Heart right ventricle (tissue), 16 donors: ENCODE data around the gene ZSCAN10. TPM values are rescaled to one million over a fixed set of nuclear protein-coding genes. Genes with fewer than 3 reads are reported as not detected.

Experiments
- ATAC-seq, 8 donors: fragments of 200-7000 bp; cut with Tn5 transposase; one replicate each; pipeline ENCODE4 v1.9.1; 2020; ENCODE audit warnings: mild to moderate bottlenecking in 8 of 8, moderate library complexity in 8 of 8, moderate number of reproducible peaks in 1 of 8
- DNase-seq, 2 donors: peaks; one replicate each; pipeline ENCODE4 v3.0.0-alpha.2; 2020
- H3K27ac ChIP-seq, 10 donors: fragments of 200-600 bp; sonication (generic) in 2 of 10; one replicate each; pipeline versions ENCODE4 v1.5.0 to v1.8.0; 2020 to 2022; ENCODE audit warnings: mild to moderate bottlenecking in 3 of 10
- H3K27me3 ChIP-seq, 7 donors: fragments of 200-600 bp; one replicate each; pipeline ENCODE4 v1.8.0; 2021 to 2022; ENCODE audit warnings: mild to moderate bottlenecking in 2 of 7
- H3K36me3 ChIP-seq, 9 donors: fragments of 200-600 bp; sonication (generic) in 1 of 9; one replicate each; pipeline versions ENCODE4 v1.5.0 to v1.8.0; 2020 to 2022; ENCODE audit warnings: mild to moderate bottlenecking in 2 of 9
- H3K4me1 ChIP-seq, 9 donors: fragments of 200-600 bp; sonication (generic) in 1 of 9; one replicate each; pipeline versions ENCODE4 v1.5.0 to v1.8.0; 2020 to 2022; ENCODE audit warnings: mild to moderate bottlenecking in 4 of 9
- H3K4me3 ChIP-seq, 10 donors: fragments of 200-600 bp; sonication (generic) in 2 of 10; one replicate each; pipeline versions ENCODE4 v1.5.0 to v1.8.0; 2020 to 2022; ENCODE audit warnings: mild to moderate bottlenecking in 7 of 10, moderate library complexity in 2 of 10
- H3K9me3 ChIP-seq, 11 donors: fragments of 200-600 bp in 10 of 11; sonication (generic) in 2 of 11; one replicate each; pipeline versions ENCODE4 v1.5.0 to v1.8.0; 2013 to 2022; ENCODE audit warnings: mild to moderate bottlenecking in 2 of 11, control low read depth in 1 of 11, moderate library complexity in 1 of 11
- WGBS, 2 donors: extraction: QIAGEN DNeasy Blood & Tissue Kit; methylation state at CpG; one replicate each; pipeline ENCODE4 v1.1.7; 2013; ENCODE audit warnings: inconsistent platforms in 1 of 2; 5-methylcytosine and 5-hydroxymethylcytosine counted together
- intact Hi-C, 10 donors: fragments of 100-400 bp; cut with DNase I; formaldehyde crosslinking; loops; one replicate each; pipeline versions ENCODE4 v1.11.1 to v1.14.2; 2022
- polyA plus RNA-seq, 2 donors: library from polyadenylated mRNA; stranded (reverse); fragments of 200-250 nt; gene quantifications; one replicate each; pipeline ENCODE4 v1.2.3, GENCODE V29; 2013
- total RNA-seq, 10 donors: library from RNA; stranded (reverse); fragmentation: NEBNext Ultra II Directional in 3 of 10; extraction: Animal tissue kit (Norgen Biotek cat#: 25700) in 3 of 10; gene quantifications; one replicate each; pipeline versions ENCODE4 v1.2.1 to v1.2.4, GENCODE V29; 2021 to 2023
- TF ChIP-seq, protein P1 (sequence below), 9 donors: fragments of 200-600 bp; sonication (generic) in 2 of 9; IDR thresholded peaks; one replicate each; pipeline versions ENCODE4 v1.5.0 to v1.8.0; 2021 to 2022; ENCODE audit warnings: antibody characterized with exemption in 9 of 9, mild to moderate bottlenecking in 5 of 9, moderate library complexity in 1 of 9
- donor health status: Arrhythmogenic right ventricular cardiomyopathy.
- donor health status: ischemic (EF 13 %, LVEDD 7.1; RV severe dilation, severe dysfunction).
- donor health status: healthy with polysubstance abuse.
- donor health status: DM: no; HTN: yes; CAD: no.
- donor health status: DM: no; HTN: no; CAD: no.
- donor health status: ischemic (EF 25% LVEDD 6.9; RV normal size, moderate dysfunction).
- donor health status: ischemic (EF 25% LVEDD 5.7; RV mildly dilated, moderate dysfunction).
- donor health status: healthy.
- donor health status: DM: yes; HTN: yes; CAD: no.
- donor health status: Ischemic cardiomyopathy.
- donor health status: ischemic (EF 35%, LVEDD 5.7; RV mildly dilated, moderate dysfunction).
- donor health status: nonischemic (EF 11% LVEDD 7.7; RV severe dilation, severe dysfunction).
- donor health status: DM: yes; HTN: yes; CAD: no.
- donor health status: PGD.
- donor health status: ischemic (EF 29% LVEDD 5.4; RV normal size, mild dysfunction).
- donor health status: nonischemic (EF 23%, LVEDD 6.1; RV moderate dilation, normal function).

ZSCAN10 gene
- total and polyA plus RNA-seq, 12 donors: 0.01 to 0.07 TPM; not detected in 10

DNA sequence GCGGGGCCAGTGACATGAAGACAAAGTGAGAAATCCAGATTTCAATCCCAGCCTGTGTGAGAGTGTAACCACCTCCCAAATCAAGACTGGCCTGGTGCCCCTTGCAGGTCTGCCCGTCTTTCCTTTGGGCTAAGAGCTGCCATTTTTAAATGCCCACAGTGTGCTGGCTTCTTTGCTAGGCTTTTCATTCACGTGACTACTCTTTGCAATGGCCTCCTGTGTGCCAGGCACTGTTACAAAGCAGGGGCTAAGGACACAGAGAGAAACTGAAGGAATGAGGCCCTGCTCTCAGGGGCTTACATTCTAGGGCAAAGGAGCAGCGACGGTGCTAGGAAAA, 269 bp upstream of the ZSCAN10 start:
- Histone ChIP-seq H3K4me1 (peaks cover 6 to 55% (median 34%) of the 10 kb centered on the region in 9 donors), H3K9me3 (no peaks in the 10 kb centered on the region), H3K36me3 (no peaks in the 10 kb centered on the region), H3K27me3 (peaks cover 0 to 4% (median 0%) of the 10 kb centered on the region in 7 donors), H3K4me3 (peak overlapping the region in 2 of 10 donors; percentile 23 to 43), H3K27ac (peak overlapping the region in 8 of 10 donors; percentile 3 to 90 (median 54))
- intact Hi-C loops: loop anchor here in 4 of 10 donors (5.0 to 10.0 kb wide), 3 partner anchors 37 to 65 kb away; no protein-coding TSS in a partner anchor
- TF ChIP-seq, protein P1, sequence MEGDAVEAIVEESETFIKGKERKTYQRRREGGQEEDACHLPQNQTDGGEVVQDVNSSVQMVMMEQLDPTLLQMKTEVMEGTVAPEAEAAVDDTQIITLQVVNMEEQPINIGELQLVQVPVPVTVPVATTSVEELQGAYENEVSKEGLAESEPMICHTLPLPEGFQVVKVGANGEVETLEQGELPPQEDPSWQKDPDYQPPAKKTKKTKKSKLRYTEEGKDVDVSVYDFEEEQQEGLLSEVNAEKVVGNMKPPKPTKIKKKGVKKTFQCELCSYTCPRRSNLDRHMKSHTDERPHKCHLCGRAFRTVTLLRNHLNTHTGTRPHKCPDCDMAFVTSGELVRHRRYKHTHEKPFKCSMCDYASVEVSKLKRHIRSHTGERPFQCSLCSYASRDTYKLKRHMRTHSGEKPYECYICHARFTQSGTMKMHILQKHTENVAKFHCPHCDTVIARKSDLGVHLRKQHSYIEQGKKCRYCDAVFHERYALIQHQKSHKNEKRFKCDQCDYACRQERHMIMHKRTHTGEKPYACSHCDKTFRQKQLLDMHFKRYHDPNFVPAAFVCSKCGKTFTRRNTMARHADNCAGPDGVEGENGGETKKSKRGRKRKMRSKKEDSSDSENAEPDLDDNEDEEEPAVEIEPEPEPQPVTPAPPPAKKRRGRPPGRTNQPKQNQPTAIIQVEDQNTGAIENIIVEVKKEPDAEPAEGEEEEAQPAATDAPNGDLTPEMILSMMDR (IDR thresholded peaks at IDR 0.05): no peak
- 51 to 60% methylated on average over 5 of the region's 5 CpGs for WGBS, 2 donors
- ATAC-seq (no peak), DNase-seq (no peak)

- H3K4me3 ChIP-seq: no peak overlapping the region
- ATAC-seq (no peak), DNase-seq (no peak)
- TF ChIP-seq, protein P1 (IDR thresholded peaks at IDR 0.05): no peak
- intact Hi-C loops: loop anchor here in 4 of 10 donors (5.0 to 10.0 kb wide), 3 partner anchors 35 to 68 kb away; no protein-coding TSS in a partner anchor
- WGBS, 2 donors: 40 to 54% methylated on average over 8 of the region's 8 CpGs
- H3K4me1 ChIP-seq: peaks cover 6 to 45% (median 29%) of the 10 kb centered on the region in 9 donors
- no peaks in the 10 kb centered on the region for H3K36me3 ChIP-seq
- H3K27ac ChIP-seq: no peak overlapping the region
- H3K27me3 ChIP-seq: peaks cover 0 to 10% (median 3%) of the 10 kb centered on the region in 7 donors
- H3K9me3 ChIP-seq: no peaks in the 10 kb centered on the region
Measured at GRCh38 chr16:3097266-3097665, 1.8 kb downstream of the ZSCAN10 start.

- peaks cover 0 to 10% (median 6%) of the 10 kb centered on the region in 7 donors for H3K27me3 ChIP-seq
- no peak for ATAC-seq
Measured at GRCh38 chr16:3096362-3096761, 2.7 kb downstream of the ZSCAN10 start.

GRCh38 chr16:3095869-3096268, 3.2 kb downstream of the ZSCAN10 start:
- Histone ChIP-seq H3K9me3 (no peaks in the 10 kb centered on the region), H3K4me3 (no peak overlapping the region), H3K27me3 (peaks cover 0 to 10% (median 6%) of the 10 kb centered on the region in 7 donors), H3K27ac (no peak overlapping the region), H3K36me3 (no peaks in the 10 kb centered on the region), H3K4me1 (peaks cover 4 to 33% (median 18%) of the 10 kb centered on the region in 9 donors)
- ATAC-seq (peak in 2 of 8 donors; percentile 19 to 47), DNase-seq (peak in 1 of 2 donors; percentile 34)
- TF ChIP-seq, protein P1 (IDR thresholded peaks at IDR 0.05): peak in 4 of 9 donors; percentile 13 to 40 (median 26)
- intact Hi-C loops: loop anchor here in 4 of 10 donors (2.0 to 10.0 kb wide), 4 partner anchors 33 to 69 kb away; no protein-coding TSS in a partner anchor
- 33 to 43% methylated on average over 4 of the region's 4 CpGs for WGBS, 2 donors

More at GRCh38 chr16:3096362-3096761, 2.7 kb downstream of the ZSCAN10 start:
- Histone ChIP-seq H3K27ac (no peak overlapping the region), H3K4me3 (no peak overlapping the region), H3K9me3 (no peaks in the 10 kb centered on the region), H3K4me1 (peaks cover 6 to 38% (median 23%) of the 10 kb centered on the region in 9 donors), H3K36me3 (no peaks in the 10 kb centered on the region)
- TF ChIP-seq, protein P1 (IDR thresholded peaks at IDR 0.05): no peak
- whole genome bisulfite sequencing, 2 donors: 86 to 87% methylated on average over 6 of the region's 6 CpGs
- no peak for DNase-seq
- intact Hi-C loops: loop anchor here in 4 of 10 donors (5.0 to 10.0 kb wide), 3 partner anchors 34 to 68 kb away; no protein-coding TSS in a partner anchor
